ENCODE measurements around the gene C1QTNF9. TPM values are rescaled to one million over a fixed set of nuclear protein-coding genes. Genes with fewer than 3 reads are reported as not detected.

Gene C1QTNF9
- polyA plus RNA-seq, 3 donors from 2014 or later = not detected

- Mint-ChIP-seq H3K9me3 (peaks cover 0 to 6% (median 1%) of the 10 kb centered on the region in 6 donors), H3K36me3 (peaks cover 2 to 8% (median 3%) of the 10 kb centered on the region in 3 donors), H3K27ac (peak overlapping the region; percentile 94 to 99 (median 98)), H3K4me3 (peak overlapping the region; percentile 60 to 95 (median 91)), H3K27me3 (ENCODE audit: low read depth in 3 of 3) (peaks cover 27 to 39% (median 28%) of the 10 kb centered on the region in 3 donors), H3K4me1 (peaks cover 96 to 100% of the 10 kb centered on the region in 2 donors)
- no peak for DNase-seq
Observed at GRCh38 chr13:24273926-24274325, 35.5 kb upstream of the C1QTNF9 start.

DNA sequence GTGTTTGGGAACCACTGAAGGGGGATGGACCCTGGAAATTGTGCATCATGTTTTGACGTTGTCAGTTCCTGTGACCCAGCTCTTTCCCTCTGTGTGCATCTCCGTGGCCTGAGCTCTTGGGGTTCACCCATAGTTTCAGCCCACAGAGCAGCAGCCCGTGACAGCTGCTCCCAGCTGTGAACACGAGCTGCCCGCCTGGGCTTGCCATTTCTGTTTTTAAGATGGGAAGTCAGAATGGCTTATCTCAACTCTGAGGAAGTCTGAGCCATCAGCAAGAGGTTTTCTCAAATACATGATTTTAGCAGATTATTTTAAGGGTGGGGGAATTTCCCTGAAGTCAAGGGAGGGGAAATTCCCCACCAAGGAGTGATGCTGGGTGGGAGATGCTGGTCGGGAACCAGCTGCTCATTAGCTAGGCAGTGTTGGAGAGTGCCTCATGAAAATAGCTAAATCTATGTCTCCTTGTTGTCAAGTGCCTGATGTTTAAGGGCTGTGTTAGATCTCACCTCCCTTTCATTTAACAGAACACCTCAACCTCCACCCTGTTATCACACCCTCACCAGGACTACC is 34.8 kb upstream of the C1QTNF9 start:
- Mint-ChIP-seq H3K27me3 (ENCODE audit: low read depth in 3 of 3) (peaks cover 27 to 41% (median 28%) of the 10 kb centered on the region in 3 donors), H3K27ac (peak overlapping the region; percentile 94 to 99 (median 98)), H3K36me3 (peaks cover 3 to 8% (median 4%) of the 10 kb centered on the region in 3 donors), H3K9me3 (peaks cover 0 to 6% (median 1%) of the 10 kb centered on the region in 6 donors), H3K4me3 (peak overlapping the region; percentile 60 to 95 (median 91)), H3K4me1 (peaks cover 96 to 100% of the 10 kb centered on the region in 2 donors)
- peak; percentile 73 to 76 (median 73) for DNase-seq

DNA sequence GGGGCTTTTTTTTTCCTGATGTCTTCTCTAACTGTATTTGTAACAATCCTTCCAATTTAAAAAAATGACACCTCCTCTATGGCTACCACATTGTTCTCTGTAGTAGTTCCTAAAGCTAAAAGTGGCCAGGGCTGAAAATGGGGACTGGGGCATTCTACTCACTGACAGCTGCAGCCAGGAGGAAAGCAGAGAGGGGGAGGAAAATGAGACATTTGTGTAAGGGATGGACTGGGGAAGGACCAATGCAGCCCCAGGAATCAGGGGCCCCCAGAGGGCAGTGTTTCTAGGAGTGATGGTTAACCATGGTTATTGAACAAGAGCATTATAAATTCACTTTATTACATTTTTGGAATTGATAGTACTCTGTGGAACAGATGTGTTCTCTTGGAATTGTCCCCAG is 34.3 kb upstream of the C1QTNF9 start:
- Mint-ChIP-seq H3K4me3 (peak overlapping the region; percentile 60 to 95 (median 91)), H3K27ac (peak overlapping the region; percentile 94 to 99 (median 98)), H3K9me3 (peaks cover 0 to 6% (median 1%) of the 10 kb centered on the region in 6 donors), H3K4me1 (peaks cover 96 to 100% of the 10 kb centered on the region in 2 donors), H3K36me3 (peaks cover 3 to 11% (median 4%) of the 10 kb centered on the region in 3 donors), H3K27me3 (ENCODE audit: low read depth in 3 of 3) (peaks cover 25 to 37% (median 27%) of the 10 kb centered on the region in 3 donors)
- DNase-seq = no peak

DNA sequence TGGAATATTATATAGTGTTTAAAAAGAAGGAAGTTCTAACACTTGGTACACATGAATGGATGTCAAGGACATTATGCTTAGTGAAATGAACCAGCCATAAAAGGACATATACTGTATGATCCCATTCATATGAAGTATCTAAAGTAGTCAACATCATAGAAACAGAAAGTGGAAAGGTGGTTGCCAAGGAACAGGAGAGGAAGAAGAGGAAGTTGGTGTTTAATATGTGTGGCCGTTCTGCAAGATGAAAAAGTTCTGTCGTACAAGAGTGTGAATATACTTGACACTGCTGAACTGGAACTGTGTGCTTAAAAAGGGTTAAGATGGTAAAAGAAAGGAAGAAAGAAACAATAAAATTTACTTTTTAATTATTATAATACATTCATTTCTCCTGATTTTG is 33.1 kb upstream of the C1QTNF9 start:
- peaks cover 96 to 100% of the 10 kb centered on the region in 2 donors for H3K4me1 Mint-ChIP-seq
- H3K4me3 Mint-ChIP-seq = peak overlapping the region; percentile 43 to 74 (median 63)
- peak; percentile 63 to 72 (median 69) for DNase-seq
- H3K9me3 Mint-ChIP-seq = no peaks in the 10 kb centered on the region
- H3K27ac Mint-ChIP-seq = peak overlapping the region; percentile 94 to 99 (median 98)
- peaks cover 13 to 24% (median 15%) of the 10 kb centered on the region in 3 donors for H3K27me3 Mint-ChIP-seq (ENCODE audit: low read depth in 3 of 3)
- peaks cover 3 to 8% (median 4%) of the 10 kb centered on the region in 3 donors for H3K36me3 Mint-ChIP-seq

DNA sequence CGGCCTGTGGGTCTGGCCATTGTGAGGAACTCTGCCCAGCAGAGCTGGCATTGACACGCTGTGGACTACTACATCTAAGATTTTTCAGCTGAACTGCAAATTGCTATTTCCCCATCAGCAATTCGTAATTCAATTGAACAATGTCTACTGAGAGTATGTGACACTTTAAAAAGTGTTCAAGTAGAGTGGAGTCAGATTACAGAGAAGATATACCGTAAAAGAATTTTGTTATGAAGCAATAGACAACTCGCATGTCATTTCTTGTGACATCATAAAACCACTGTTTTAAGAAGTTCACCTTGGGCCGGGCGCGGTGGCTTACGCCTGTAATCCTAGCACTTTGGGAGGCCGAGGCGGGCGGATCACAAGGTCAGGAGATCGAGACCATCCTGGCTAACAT is 32.5 kb upstream of the C1QTNF9 start:
- peaks cover 94 to 100% of the 10 kb centered on the region in 2 donors for H3K4me1 Mint-ChIP-seq
- H3K27me3 Mint-ChIP-seq (ENCODE audit: low read depth in 3 of 3) = peaks cover 8 to 19% (median 14%) of the 10 kb centered on the region in 3 donors
- peak overlapping the region; percentile 94 to 99 (median 98) for H3K27ac Mint-ChIP-seq
- peak overlapping the region in 4 of 5 donors; percentile 43 to 74 (median 44) for H3K4me3 Mint-ChIP-seq
- H3K9me3 Mint-ChIP-seq = no peaks in the 10 kb centered on the region
- peak in 1 of 3 donors; percentile 37 for DNase-seq
- peaks cover under 1 to 8% (median 4%) of the 10 kb centered on the region in 3 donors for H3K36me3 Mint-ChIP-seq

- no peak for DNase-seq
- H3K4me1 Mint-ChIP-seq = peaks cover 94 to 100% of the 10 kb centered on the region in 2 donors
- H3K4me3 Mint-ChIP-seq = peak overlapping the region; percentile 38 to 59 (median 40)
- peak overlapping the region; percentile 85 to 99 (median 96) for H3K27ac Mint-ChIP-seq
- H3K27me3 Mint-ChIP-seq (ENCODE audit: low read depth in 3 of 3) = peaks cover 6 to 16% (median 14%) of the 10 kb centered on the region in 3 donors
- H3K36me3 Mint-ChIP-seq = peaks cover 4 to 6% (median 5%) of the 10 kb centered on the region in 3 donors
- no peaks in the 10 kb centered on the region for H3K9me3 Mint-ChIP-seq
Observed at GRCh38 chr13:24277761-24278160, 31.6 kb upstream of the C1QTNF9 start.

DNA sequence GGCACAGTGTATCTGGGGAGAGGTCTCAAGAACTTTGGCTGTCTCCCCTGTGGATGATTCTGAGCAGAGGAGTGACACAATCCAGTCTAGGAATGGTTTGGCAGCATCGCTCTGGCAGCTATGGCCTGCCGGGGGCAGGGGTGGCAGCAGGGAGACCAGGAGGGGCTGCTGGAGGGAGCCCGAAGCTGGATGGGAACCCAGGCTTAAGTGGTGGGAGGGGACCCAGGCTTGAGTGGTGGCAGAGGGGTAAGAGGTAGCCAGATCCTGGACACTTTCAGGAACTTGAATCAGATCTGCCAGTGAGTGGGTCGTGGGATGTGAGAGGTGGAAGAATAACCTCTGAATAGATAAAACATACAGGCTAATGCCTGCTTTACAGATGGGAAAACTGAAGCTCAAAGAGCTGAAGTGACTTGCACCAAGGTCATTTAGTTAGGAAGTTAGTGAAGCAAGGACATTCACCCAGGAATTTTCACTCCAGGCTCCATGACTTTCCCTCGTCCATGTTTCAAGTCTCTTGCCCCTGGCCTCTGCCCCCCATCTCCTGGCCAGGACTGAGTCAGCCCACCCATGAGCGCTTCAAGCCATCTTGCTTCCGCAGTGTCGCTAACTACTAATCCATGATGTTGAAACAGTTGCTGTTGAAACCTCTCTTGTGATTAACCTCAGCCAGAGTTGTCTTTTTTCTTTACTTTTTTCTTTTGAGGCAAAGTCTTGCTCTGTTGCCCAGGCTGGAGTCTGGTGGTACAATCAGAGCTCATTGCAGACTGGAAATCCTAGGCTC is 29.9 kb upstream of the C1QTNF9 start:
- Mint-ChIP-seq H3K36me3 (peaks cover 4 to 17% (median 8%) of the 10 kb centered on the region in 3 donors), H3K4me1 (peaks cover 84 to 96% of the 10 kb centered on the region in 2 donors), H3K27me3 (ENCODE audit: low read depth in 3 of 3) (peaks cover 4 to 11% (median 7%) of the 10 kb centered on the region in 3 donors), H3K4me3 (peak overlapping the region in 4 of 5 donors; percentile 2 to 54 (median 49)), H3K27ac (peak overlapping the region; percentile 49 to 97 (median 86)), H3K9me3 (no peaks in the 10 kb centered on the region)
- no peak for DNase-seq

GRCh38 chr13:24280720-24281119 is 28.7 kb upstream of the C1QTNF9 start:
- peak overlapping the region; percentile 49 to 97 (median 86) for H3K27ac Mint-ChIP-seq
- H3K9me3 Mint-ChIP-seq = no peaks in the 10 kb centered on the region
- peaks cover 74 to 84% of the 10 kb centered on the region in 2 donors for H3K4me1 Mint-ChIP-seq
- no peak for DNase-seq
- H3K27me3 Mint-ChIP-seq (ENCODE audit: low read depth in 3 of 3) = peaks cover 0 to 5% (median 0%) of the 10 kb centered on the region in 3 donors
- peaks cover 4 to 25% (median 8%) of the 10 kb centered on the region in 3 donors for H3K36me3 Mint-ChIP-seq
- peak overlapping the region in 1 of 5 donors; percentile 14 for H3K4me3 Mint-ChIP-seq

DNA sequence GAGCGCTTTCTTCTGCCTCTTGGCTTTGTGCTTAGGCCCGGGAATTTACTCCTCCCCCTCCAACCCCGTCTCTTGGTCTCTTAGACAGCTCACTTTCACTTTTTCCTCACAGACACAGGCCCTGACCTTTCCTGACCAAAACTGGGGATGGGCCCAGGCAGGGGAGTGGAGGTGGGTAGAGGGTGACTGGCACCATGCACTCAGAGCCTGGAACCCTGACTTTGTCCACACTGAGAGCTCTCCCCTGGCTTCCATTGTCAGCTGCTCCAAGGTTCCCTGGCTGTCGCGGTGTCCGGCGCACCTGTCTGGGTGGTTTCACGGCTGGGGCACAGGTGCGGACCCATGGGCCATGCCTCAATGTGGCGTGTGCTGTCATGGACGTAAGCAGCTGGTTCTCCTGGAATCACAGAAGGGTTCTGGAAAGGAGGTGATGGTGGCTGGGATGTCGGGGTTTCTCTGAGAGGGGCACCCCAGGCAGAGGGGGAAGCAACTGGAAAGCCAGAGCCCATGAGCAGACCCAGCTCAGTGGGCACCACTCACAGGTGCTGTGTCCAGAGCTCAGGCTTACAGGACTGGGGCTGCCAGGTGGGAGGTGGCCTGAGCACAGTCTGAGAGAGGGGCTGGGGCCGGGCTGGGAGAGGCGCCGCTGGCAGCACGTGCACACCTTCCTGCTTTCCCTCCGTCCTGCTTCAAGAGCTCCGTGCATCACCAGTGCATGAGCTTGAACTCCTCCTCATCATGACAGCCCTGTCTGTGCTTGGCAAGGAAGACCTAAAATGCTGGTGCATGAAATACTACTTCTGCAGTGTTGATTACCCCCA is 28.0 kb upstream of the C1QTNF9 start:
- H3K4me1 Mint-ChIP-seq = peaks cover 67 to 78% of the 10 kb centered on the region in 2 donors
- no peak overlapping the region for H3K4me3 Mint-ChIP-seq
- H3K27me3 Mint-ChIP-seq (ENCODE audit: low read depth in 3 of 3) = peaks cover 0 to 3% (median 0%) of the 10 kb centered on the region in 3 donors
- no peaks in the 10 kb centered on the region for H3K9me3 Mint-ChIP-seq
- no peak for DNase-seq
- H3K36me3 Mint-ChIP-seq = peaks cover 4 to 30% (median 8%) of the 10 kb centered on the region in 3 donors
- peak overlapping the region; percentile 55 to 97 (median 84) for H3K27ac Mint-ChIP-seq

GRCh38 chr13:24282256-24282655 is 27.1 kb upstream of the C1QTNF9 start:
- Mint-ChIP-seq H3K36me3 (peaks cover 4 to 34% (median 9%) of the 10 kb centered on the region in 3 donors), H3K4me1 (peaks cover 58 to 69% of the 10 kb centered on the region in 2 donors), H3K27ac (peak overlapping the region; percentile 70 to 88 (median 77)), H3K9me3 (no peaks in the 10 kb centered on the region), H3K4me3 (peak overlapping the region in 1 of 5 donors; percentile 42), H3K27me3 (ENCODE audit: low read depth in 3 of 3) (peaks cover 0 to 2% (median 0%) of the 10 kb centered on the region in 3 donors)
- no peak for DNase-seq

GRCh38 chr13:24284889-24285565 is 24.4 kb upstream of the C1QTNF9 start:
- Mint-ChIP-seq H3K9me3 (no peaks in the 10 kb centered on the region), H3K27ac (peak overlapping the region in 3 of 6 donors; percentile 14 to 53 (median 39)), H3K4me1 (peaks cover 35 to 48% of the 10 kb centered on the region in 2 donors), H3K36me3 (peaks cover 7 to 55% (median 29%) of the 10 kb centered on the region in 3 donors), H3K27me3 (ENCODE audit: low read depth in 3 of 3) (no peaks in the 10 kb centered on the region), H3K4me3 (no peak overlapping the region)
- no peak for DNase-seq

- H3K36me3 Mint-ChIP-seq = peaks cover 10 to 64% (median 33%) of the 10 kb centered on the region in 3 donors
- H3K9me3 Mint-ChIP-seq = no peaks in the 10 kb centered on the region
- no peak overlapping the region for H3K4me3 Mint-ChIP-seq
- no peak for DNase-seq
- no peaks in the 10 kb centered on the region for H3K27me3 Mint-ChIP-seq (ENCODE audit: low read depth in 3 of 3)
- H3K27ac Mint-ChIP-seq = peak overlapping the region in 1 of 6 donors; percentile 46
- H3K4me1 Mint-ChIP-seq = peaks cover 22 to 32% of the 10 kb centered on the region in 2 donors
Observed at GRCh38 chr13:24286624-24287023, 22.8 kb upstream of the C1QTNF9 start.
